ENCODE results near the gene CSMD2. TPM values are rescaled to one million over a fixed set of nuclear protein-coding genes. Genes with fewer than 3 reads are reported as not detected.

The CSMD2 gene
- total RNA-seq, 5 donors from 2014 or later (not counting 1 experiment from before 2014, with no cell fraction given): 0.03 TPM; not detected in 4

GRCh38 chr1:33656467-33657005 lies 508.5 kb downstream of the CSMD2 start:
- Mint-ChIP-seq H3K9me3 (no peaks in the 10 kb centered on the region), H3K4me1 (no peaks in the 10 kb centered on the region), H3K4me3 (no peak overlapping the region), H3K27ac (no peak overlapping the region), H3K27me3 (peaks cover 7 to 8% of the 10 kb centered on the region in 2 donors), H3K36me3 (no peaks in the 10 kb centered on the region)
- no peak for DNase-seq
- H3K4me1 ChIP-seq (ENCODE audit: control insufficient read depth in 1 of 2, extremely low read depth in 1 of 2, insufficient read depth in 2 of 2, low read length in 2 of 2): no peaks in the 10 kb centered on the region
- H3K9me3 ChIP-seq: no peaks in the 10 kb centered on the region
- CTCF ChIA-PET: no interaction called here
- POLR2A ChIA-PET: no interaction called here
- no peak overlapping the region for H3K27ac ChIP-seq (ENCODE audit: low read length)
- H3K27me3 ChIP-seq (replicated peaks in 1 of 2; ENCODE audit: control insufficient read depth in 2 of 2, extremely low read depth in 1 of 2, insufficient read depth in 2 of 2, low read length in 1 of 2): peaks cover 0 to 11% of the 10 kb centered on the region in 2 experiments
- H3K4me3 ChIP-seq (ENCODE audit: control insufficient read depth in 1 of 2, extremely low read depth in 1 of 2, low read length in 1 of 2): no peak overlapping the region
- 38% methylated on average over 1 of the region's 3 CpGs for WGBS (ENCODE audit: insufficient coverage)
- H3K36me3 ChIP-seq (ENCODE audit: control insufficient read depth in 2 of 2, extremely low read depth in 1 of 2, insufficient read depth in 1 of 2, low read length in 1 of 2): no peaks in the 10 kb centered on the region
- no peak for ATAC-seq (replicated peaks in 1 of 4)

DNA sequence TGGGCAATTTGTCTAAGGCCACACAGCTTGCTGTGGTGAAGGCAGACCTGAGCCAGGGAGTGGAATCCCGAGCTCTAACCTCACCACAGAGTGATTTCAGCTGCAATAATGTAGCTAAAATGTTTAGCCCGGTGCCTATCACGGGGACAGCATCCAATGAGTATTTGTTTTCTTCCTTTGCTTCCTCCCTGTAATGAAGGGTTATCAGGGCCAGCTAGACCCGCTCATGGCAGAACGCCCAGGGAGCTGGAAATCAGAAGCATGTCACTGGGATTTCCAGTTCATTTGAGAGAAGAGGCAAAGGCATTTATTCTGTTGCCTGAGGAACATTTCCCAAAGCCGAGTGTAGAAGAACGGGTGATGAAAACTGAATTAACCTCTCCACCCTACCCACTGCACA lies 509.5 kb downstream of the CSMD2 start:
- WGBS (ENCODE audit: insufficient coverage): 89% methylated on average over 4 of the region's 7 CpGs
- peaks cover 0 to 11% of the 10 kb centered on the region in 2 experiments for H3K27me3 ChIP-seq (replicated peaks in 1 of 2; ENCODE audit: control insufficient read depth in 2 of 2, extremely low read depth in 1 of 2, insufficient read depth in 2 of 2, low read length in 1 of 2)
- H3K9me3 ChIP-seq: no peaks in the 10 kb centered on the region
- Mint-ChIP-seq H3K4me1 (no peaks in the 10 kb centered on the region), H3K27ac (no peak overlapping the region), H3K9me3 (no peaks in the 10 kb centered on the region), H3K4me3 (no peak overlapping the region), H3K27me3 (peaks cover 7 to 8% of the 10 kb centered on the region in 2 donors), H3K36me3 (no peaks in the 10 kb centered on the region)
- POLR2A ChIA-PET: no interaction called here
- CTCF ChIA-PET: no interaction called here
- no peak for DNase-seq
- H3K27ac ChIP-seq (ENCODE audit: low read length): no peak overlapping the region
- no peak for ATAC-seq (replicated peaks in 1 of 4)
- no peaks in the 10 kb centered on the region for H3K36me3 ChIP-seq (ENCODE audit: control insufficient read depth in 2 of 2, extremely low read depth in 1 of 2, insufficient read depth in 1 of 2, low read length in 1 of 2)
- no peaks in the 10 kb centered on the region for H3K4me1 ChIP-seq (ENCODE audit: control insufficient read depth in 1 of 2, extremely low read depth in 1 of 2, insufficient read depth in 2 of 2, low read length in 2 of 2)
- H3K4me3 ChIP-seq (ENCODE audit: control insufficient read depth in 1 of 2, extremely low read depth in 1 of 2, low read length in 1 of 2): no peak overlapping the region

GRCh38 chr1:33654267-33654834 lies 510.7 kb downstream of the CSMD2 start:
- DNase-seq (no peak), ATAC-seq (replicated peaks in 1 of 4) (no peak)
- ChIA-PET CTCF (no interaction called here), POLR2A (no interaction called here)
- no peak overlapping the region for H3K4me3 Mint-ChIP-seq
- H3K27ac ChIP-seq (ENCODE audit: low read length): no peak overlapping the region
- peaks cover 7 to 8% of the 10 kb centered on the region in 2 donors for H3K27me3 Mint-ChIP-seq
- H3K36me3 Mint-ChIP-seq: no peaks in the 10 kb centered on the region
- no peaks in the 10 kb centered on the region for H3K4me1 ChIP-seq (ENCODE audit: control insufficient read depth in 1 of 2, extremely low read depth in 1 of 2, insufficient read depth in 2 of 2, low read length in 2 of 2)
- no peak overlapping the region for H3K27ac Mint-ChIP-seq
- peaks cover 0 to 11% of the 10 kb centered on the region in 2 experiments for H3K27me3 ChIP-seq (replicated peaks in 1 of 2; ENCODE audit: control insufficient read depth in 2 of 2, extremely low read depth in 1 of 2, insufficient read depth in 2 of 2, low read length in 1 of 2)
- H3K9me3 ChIP-seq: no peaks in the 10 kb centered on the region
- H3K4me3 ChIP-seq (ENCODE audit: control insufficient read depth in 1 of 2, extremely low read depth in 1 of 2, low read length in 1 of 2): no peak overlapping the region
- no peaks in the 10 kb centered on the region for H3K9me3 Mint-ChIP-seq
- 51% methylated on average over 4 of the region's 7 CpGs for WGBS (ENCODE audit: insufficient coverage)
- no peaks in the 10 kb centered on the region for H3K36me3 ChIP-seq (ENCODE audit: control insufficient read depth in 2 of 2, extremely low read depth in 1 of 2, insufficient read depth in 1 of 2, low read length in 1 of 2)
- no peaks in the 10 kb centered on the region for H3K4me1 Mint-ChIP-seq

- no peak overlapping the region for H3K4me3 Mint-ChIP-seq
- ChIA-PET CTCF (no interaction called here), POLR2A (no interaction called here)
- peaks cover 7% of the 10 kb centered on the region in 2 donors for H3K27me3 Mint-ChIP-seq
- no peak overlapping the region for H3K4me3 ChIP-seq (ENCODE audit: control insufficient read depth in 1 of 2, extremely low read depth in 1 of 2, low read length in 1 of 2)
- H3K4me1 ChIP-seq (ENCODE audit: control insufficient read depth in 1 of 2, extremely low read depth in 1 of 2, insufficient read depth in 2 of 2, low read length in 2 of 2): no peaks in the 10 kb centered on the region
- no peaks in the 10 kb centered on the region for H3K9me3 Mint-ChIP-seq
- no peak for ATAC-seq (replicated peaks in 1 of 4)
- peaks cover 0 to 11% of the 10 kb centered on the region in 2 experiments for H3K27me3 ChIP-seq (replicated peaks in 1 of 2; ENCODE audit: control insufficient read depth in 2 of 2, extremely low read depth in 1 of 2, insufficient read depth in 2 of 2, low read length in 1 of 2)
- no peak for DNase-seq
- no peaks in the 10 kb centered on the region for H3K36me3 Mint-ChIP-seq
- no peak overlapping the region for H3K27ac ChIP-seq (ENCODE audit: low read length)
- no peaks in the 10 kb centered on the region for H3K36me3 ChIP-seq (ENCODE audit: control insufficient read depth in 2 of 2, extremely low read depth in 1 of 2, insufficient read depth in 1 of 2, low read length in 1 of 2)
- H3K27ac Mint-ChIP-seq: no peak overlapping the region
- H3K9me3 ChIP-seq: no peaks in the 10 kb centered on the region
- WGBS (ENCODE audit: insufficient coverage): 84% methylated on average over 3 of the region's 12 CpGs
- no peaks in the 10 kb centered on the region for H3K4me1 Mint-ChIP-seq
Observed at GRCh38 chr1:33653226-33653625, 511.8 kb downstream of the CSMD2 start.

- ChIA-PET POLR2A (no interaction called here), CTCF (no interaction called here)
- Histone ChIP-seq H3K9me3 (no peaks in the 10 kb centered on the region), H3K4me1 (ENCODE audit: control insufficient read depth in 1 of 2, extremely low read depth in 1 of 2, insufficient read depth in 2 of 2, low read length in 2 of 2) (no peaks in the 10 kb centered on the region), H3K36me3 (ENCODE audit: control insufficient read depth in 2 of 2, extremely low read depth in 1 of 2, insufficient read depth in 1 of 2, low read length in 1 of 2) (no peaks in the 10 kb centered on the region), H3K4me3 (ENCODE audit: control insufficient read depth in 1 of 2, extremely low read depth in 1 of 2, low read length in 1 of 2) (no peak overlapping the region), H3K27ac (ENCODE audit: low read length) (no peak overlapping the region), H3K27me3 (replicated peaks in 1 of 2; ENCODE audit: control insufficient read depth in 2 of 2, extremely low read depth in 1 of 2, insufficient read depth in 2 of 2, low read length in 1 of 2) (peaks cover 0 to 12% of the 10 kb centered on the region in 2 experiments)
- no peak for DNase-seq
- Mint-ChIP-seq H3K9me3 (peaks cover 0 to 3% (median 0%) of the 10 kb centered on the region in 3 donors), H3K27ac (no peak overlapping the region), H3K36me3 (no peaks in the 10 kb centered on the region), H3K4me1 (no peaks in the 10 kb centered on the region), H3K4me3 (no peak overlapping the region), H3K27me3 (peaks cover 9 to 18% of the 10 kb centered on the region in 2 donors)
- 94% methylated on average over 1 of the region's 3 CpGs for WGBS (ENCODE audit: insufficient coverage)
- no peak for ATAC-seq (replicated peaks in 1 of 4)
Observed at GRCh38 chr1:33650708-33651107, 514.3 kb downstream of the CSMD2 start.

DNA sequence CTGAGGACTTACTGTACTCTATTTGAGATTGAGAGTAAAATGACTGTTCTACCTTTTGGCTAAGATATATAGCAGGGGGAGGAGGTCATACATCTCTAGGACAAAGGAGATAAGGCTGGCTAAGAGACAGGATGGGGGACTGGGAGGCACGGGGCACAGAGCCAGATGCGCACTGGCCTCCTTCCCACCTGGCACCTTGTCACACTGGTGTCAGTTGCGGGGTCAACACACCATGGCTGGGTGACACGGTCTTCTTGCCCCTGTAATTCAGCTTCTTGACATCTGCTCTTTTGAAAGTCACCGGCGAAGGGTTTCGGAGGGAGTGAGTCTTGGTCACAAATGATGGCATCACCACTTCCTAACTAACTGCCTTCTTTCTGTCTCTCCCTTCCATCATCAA lies 515.3 kb downstream of the CSMD2 start:
- ATAC-seq (replicated peaks in 1 of 4): no peak
- H3K36me3 Mint-ChIP-seq: no peaks in the 10 kb centered on the region
- no peak overlapping the region for H3K4me3 Mint-ChIP-seq
- H3K9me3 Mint-ChIP-seq: peaks cover 0 to 3% (median 0%) of the 10 kb centered on the region in 3 donors
- ChIA-PET POLR2A (no interaction called here), CTCF (no interaction called here)
- H3K4me1 Mint-ChIP-seq: no peaks in the 10 kb centered on the region
- Histone ChIP-seq H3K4me3 (ENCODE audit: control insufficient read depth in 1 of 2, extremely low read depth in 1 of 2, low read length in 1 of 2) (no peak overlapping the region), H3K27ac (ENCODE audit: low read length) (no peak overlapping the region), H3K36me3 (ENCODE audit: control insufficient read depth in 2 of 2, extremely low read depth in 1 of 2, insufficient read depth in 1 of 2, low read length in 1 of 2) (no peaks in the 10 kb centered on the region), H3K27me3 (replicated peaks in 1 of 2; ENCODE audit: control insufficient read depth in 2 of 2, extremely low read depth in 1 of 2, insufficient read depth in 2 of 2, low read length in 1 of 2) (peaks cover 0 to 12% of the 10 kb centered on the region in 2 experiments), H3K9me3 (no peaks in the 10 kb centered on the region), H3K4me1 (ENCODE audit: control insufficient read depth in 1 of 2, extremely low read depth in 1 of 2, insufficient read depth in 2 of 2, low read length in 2 of 2) (no peaks in the 10 kb centered on the region)
- 100% methylated on average over 4 of the region's 7 CpGs for WGBS (ENCODE audit: insufficient coverage)
- no peak for DNase-seq
- H3K27ac Mint-ChIP-seq: no peak overlapping the region
- peaks cover 6 to 20% of the 10 kb centered on the region in 2 donors for H3K27me3 Mint-ChIP-seq
